Measurements from ENCODE around the gene PXN.

PXN gene

DNA sequence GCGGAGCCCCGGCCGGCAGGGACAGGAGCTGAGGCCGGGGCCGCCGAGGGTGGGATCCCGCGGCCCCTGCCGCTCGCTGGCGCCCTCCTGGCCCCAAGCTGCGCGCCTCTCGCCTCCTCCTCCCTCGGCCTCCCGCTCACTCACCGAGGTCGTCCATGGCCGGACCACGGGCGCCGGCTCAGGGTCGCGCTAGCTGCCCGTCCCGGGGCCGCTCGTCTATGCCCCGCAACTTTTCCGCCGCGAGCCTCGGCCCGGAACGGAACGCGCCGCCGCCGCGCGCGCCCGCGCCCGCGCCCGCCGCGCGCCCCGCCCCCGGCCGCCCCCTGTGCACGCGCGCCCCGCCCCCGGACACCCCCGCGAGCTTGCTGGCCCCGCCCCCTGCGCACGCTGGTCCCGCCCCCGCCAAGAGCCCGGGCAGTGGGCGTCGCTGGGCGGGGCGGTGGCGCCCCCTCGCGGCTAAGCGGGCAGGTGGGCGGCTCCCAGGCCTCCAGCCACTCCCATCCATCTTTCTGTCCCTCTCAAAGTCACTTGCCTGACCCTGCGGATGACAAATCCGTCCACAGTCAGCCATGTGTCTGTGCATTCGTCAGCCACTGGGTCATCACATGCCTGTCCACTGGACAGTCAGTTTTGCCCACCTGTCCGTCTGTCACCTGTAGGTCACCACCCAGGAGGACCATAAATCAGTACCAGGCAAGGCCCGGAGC is at the start of gene PXN:
PXN (minus strand) TSS at position 258 of the 707 bp plus-strand sequence; CDS start at position 157, 101 bp downstream.
- DNase-seq, result peak; percentile 89

DNA sequence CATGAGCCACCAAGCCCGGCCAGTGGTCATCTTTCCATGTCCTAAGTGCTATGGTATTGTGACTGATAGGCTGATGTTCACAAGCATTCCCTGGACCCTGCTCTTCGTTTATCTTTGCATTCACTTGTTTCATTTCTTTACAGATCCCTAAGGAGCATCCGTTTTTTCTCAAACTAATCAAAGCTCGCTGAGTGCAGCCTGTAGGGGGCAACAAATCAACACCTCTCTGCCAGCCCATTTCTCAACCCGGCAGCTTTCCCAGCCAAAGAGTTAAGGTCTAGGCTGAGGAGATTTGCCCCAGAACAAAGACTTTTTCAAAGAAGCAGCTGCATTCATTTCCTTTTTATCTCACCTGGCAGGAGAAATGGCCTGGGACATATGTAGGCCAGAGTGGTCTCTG is 48.7 kb upstream of the PXN start:
- DNase-seq, result no peak

GRCh38 chr12:120301962-120302815 is 36.7 kb upstream of the PXN start, which contains the start of gene SIRT4:
Gene SIRT4, plus strand, starts transcription at chr12:120302321. Its CDS starts 1,241 bp downstream, at chr12:120303562.
- DNase-seq, result peak; percentile 98

GRCh38 chr12:120292661-120293531 is 27.4 kb upstream of the PXN start, which contains the start of gene RNU4-1:
Gene RNU4-1, minus strand, starts transcription at chr12:120293237.
- peak; percentile 97 for DNase-seq

GRCh38 chr12:120292411-120292660 is 26.8 kb upstream of the PXN start:
- DNase-seq, result no peak

DNA sequence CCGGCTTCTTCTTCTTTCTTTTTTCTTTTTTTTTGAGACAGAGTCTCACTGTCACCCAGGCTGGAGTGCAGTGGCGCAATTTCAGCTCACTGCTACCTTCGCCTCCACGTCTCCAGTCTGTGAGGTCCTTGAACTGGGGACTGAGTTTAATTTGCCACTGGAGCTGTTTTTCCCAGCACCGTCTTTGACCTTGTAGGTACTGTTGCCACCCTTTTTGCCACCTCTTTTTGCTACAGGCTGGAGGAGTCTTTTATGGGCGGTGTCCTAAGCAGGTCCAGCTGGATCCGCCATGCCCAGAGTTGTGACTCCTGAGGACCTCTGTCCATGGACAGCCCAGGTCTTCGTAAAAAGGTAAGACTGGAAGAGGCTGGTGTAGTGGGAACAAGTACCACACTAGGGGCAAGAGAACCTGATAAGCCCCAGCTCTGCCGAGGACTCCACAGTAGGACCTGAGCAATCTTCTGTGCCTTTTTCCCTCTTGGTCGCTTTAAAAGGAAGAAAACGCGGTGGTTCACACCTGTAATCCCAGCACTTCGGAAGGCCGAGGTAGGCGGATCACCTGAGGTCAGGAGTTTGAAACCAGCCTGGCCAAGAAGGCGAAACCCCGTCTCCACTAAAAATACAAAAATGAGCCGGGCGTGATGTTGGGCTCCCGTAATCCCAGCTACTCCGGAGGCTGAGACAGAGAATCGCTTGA is 25.2 kb upstream of the PXN start:
- no peak for DNase-seq

DNA sequence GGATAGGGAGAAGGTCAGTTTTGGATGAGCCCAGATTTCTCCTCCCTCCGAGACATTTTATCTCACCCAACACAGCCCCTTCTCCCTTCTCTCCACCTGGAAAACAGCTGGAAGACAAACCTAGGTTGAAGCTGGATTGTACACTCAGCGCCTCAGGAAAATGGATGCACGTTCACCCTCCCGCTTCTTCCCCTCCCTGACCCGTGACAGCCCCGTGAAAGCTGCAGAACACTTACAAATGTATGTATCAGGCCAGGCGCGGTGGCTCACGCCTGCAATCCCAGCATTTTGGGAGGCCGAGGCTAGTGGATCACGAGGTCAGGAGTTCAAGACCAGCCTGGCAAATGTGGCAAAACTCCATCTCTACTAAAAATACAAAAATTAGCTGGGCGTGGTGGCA is 22.0 kb upstream of the PXN start:
- no peak for DNase-seq

DNA sequence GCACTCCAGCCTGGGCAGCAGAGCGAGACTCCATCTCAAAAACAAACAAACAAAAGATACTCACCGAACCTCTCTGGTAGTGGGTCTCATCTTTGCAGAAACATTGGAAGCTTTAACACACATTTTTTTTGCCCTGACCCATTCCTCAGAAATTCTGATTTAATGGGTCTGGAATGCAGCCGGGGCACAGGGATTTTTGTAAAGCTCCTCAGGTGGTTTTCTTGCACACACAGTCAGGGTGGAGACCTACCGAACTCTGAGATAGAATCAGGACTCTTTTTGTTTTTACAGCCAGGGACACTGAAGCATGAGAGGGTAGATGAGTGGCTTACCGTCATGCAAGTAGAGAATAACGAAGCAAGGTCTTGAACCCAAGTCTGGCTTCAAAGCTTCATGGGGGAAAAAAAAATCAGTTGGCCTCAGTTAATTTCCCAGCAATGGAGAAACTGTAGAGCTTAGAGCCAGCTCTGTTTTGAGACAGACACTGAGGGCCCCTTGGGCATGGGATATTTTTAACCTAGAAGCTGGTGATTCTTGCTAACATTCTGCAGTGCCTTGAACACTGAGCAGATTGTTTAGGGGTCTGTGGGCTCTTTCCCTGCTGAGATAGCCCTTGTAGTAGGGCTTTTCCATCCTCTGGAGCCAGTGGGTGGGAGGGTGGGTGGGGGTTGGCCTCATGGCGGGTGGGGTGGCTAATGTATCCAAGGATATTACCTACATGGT is 21.4 kb upstream of the PXN start:
- no peak for DNase-seq

DNA sequence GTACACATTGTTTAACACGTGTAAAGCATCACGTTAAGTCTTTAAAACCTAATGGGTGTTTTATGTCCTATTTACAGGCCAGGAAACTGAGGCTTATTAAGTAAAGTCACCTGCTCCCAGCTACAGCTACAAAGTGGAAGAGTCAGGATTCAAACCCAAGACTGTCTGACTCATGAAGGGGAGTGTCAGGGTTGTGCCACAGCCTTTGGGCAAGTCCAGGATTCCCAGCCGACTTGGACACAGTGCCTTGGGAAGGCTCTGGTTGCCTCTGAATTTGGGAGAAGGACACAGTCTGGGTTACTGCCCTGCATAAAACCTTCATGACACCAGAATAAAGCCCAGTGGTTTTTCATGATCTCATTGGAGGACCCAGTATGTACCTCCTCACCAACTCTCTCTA is 18.9 kb upstream of the PXN start:
- DNase-seq, result no peak

DNA sequence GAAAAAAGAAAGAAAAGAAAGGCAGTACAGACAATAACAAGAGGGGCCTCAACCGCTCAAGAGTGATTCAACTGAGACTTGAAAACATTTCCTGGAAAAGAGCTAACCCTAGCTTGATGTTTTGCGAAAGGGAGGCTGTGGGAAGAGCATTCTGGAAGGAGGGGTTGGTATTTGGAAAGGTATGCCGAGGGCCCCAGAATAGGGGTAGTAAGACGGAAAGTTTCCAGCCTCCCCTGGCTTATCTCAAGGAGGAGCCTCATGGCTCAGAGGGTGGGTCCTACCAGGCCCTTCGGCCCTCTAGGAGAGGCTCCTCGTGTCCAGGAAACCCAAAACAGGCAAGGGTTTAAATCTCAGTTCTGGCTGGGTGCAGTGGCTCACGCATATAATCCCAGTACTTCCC is 17.8 kb upstream of the PXN start:
- DNase-seq, result no peak

GRCh38 chr12:120278137-120279069 is 12.9 kb upstream of the PXN start:
- DNase-seq, result no peak

DNA sequence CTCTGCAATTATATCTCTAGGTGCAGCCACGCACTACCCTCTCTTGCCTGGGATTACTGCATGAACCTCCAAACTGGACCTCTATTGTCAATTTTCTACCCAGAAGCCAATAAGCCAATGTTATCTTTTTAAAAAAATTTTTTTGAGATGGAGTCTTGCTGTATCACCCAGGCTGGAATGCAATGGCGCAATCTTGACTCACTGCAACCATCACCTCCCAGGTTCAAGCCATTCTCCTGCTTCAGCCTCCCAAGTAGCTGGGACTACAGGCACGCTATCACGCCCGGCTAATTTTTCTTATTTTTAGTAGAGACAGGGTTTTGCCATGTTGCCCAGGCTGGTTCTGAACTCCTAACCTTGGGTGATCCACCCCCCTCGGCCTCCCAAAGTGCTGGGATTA is 11.2 kb upstream of the PXN start:
- no peak for DNase-seq

- DNase-seq, result no peak
These were observed 2.2 kb upstream of the PXN start for GRCh38 chr12:120267736-120268135.

GRCh38 chr12:120266180-120266870 is 795 bp upstream of the PXN start:
- no peak for DNase-seq

DNA sequence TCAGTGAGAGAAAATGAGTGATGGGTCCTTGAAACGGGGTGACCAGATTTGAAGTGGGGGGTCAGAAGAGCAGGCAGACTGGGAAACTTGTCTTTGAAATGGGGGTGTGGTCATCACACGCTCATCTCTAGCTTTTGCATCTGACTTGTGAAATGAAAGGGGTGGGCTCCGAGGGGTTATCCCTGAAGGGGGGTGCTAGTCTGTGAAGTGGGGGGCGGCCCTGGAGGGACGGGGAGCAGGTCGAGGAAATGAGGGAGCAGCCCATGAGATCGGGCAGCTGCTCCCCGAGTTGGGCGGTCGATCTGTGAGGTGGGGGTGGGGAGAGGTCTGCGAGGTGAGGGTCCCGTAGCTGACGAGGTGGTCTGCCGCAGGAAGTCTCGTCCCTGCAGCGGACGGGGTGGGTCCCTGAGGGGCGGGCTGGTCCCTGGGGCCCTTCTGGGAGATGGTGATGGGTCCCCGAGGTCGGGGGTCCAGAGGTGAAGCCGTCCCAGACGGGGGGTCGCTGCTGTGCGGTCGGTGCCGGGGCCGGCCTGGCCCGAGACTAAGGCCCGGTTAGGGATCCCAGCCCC is 542 bp downstream of the PXN start:
- no peak for DNase-seq

DNA sequence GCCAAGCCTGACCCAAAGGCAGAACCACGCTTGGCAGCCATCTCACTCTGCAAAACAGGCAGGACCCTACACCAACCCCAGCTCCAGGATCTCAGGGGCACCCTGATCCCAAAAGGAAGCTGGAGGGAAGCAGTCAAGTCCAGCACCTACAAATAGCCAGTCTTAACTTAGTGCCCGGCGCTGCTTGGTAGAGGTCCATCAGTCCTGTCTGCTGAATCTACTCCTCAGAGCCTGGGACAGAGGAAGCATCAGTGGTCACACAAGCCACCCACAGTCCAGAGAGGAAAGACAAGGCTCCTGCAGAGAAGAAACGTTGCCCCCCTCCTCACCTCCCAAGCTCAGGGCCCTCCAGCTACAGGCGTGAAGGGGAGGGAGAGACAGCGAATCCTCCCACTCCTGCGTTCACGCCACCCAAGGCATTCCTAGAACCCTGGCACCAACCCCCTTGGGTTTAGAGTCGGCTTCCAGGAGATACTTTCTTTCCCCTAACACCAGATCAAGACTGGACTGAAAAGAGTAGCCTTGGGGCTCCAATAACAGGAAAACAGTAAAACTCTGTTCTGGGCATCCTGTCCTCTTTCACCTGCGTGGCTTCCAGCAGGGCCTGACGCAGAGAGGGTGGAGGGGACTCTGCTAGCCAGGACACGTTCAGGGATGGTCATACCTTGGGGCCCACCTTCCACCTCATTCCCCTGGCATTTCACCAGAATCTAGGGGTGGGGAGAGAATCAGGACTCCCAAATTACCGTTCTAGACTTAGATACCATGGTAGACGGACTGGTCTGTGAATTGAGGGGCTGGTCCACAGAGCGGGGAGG is 1.2 kb downstream of the PXN start:
- DNase-seq, result no peak

DNA sequence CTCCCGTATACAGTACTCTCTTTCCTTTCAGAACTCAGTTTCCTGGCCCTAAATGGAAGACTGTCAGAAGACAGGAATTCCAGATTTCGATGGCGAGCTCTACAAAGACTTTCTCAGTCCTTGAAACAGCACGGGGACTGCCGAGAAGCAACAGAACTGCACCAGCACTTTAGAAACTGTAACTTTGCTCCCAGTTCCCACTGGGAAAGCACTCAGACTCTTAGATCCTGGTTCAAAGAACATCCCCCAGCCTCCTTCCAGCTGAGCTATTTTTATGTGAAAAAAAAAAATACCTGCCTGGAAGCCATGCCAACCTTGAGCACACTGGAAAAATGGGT is 1.8 kb downstream of the PXN start:
- DNase-seq, result no peak

- DNase-seq, result no peak
These were observed 2.4 kb downstream of the PXN start for GRCh38 chr12:120262852-120263747.
